ENCODE data around the gene KIAA1217.

KIAA1217 gene

DNA sequence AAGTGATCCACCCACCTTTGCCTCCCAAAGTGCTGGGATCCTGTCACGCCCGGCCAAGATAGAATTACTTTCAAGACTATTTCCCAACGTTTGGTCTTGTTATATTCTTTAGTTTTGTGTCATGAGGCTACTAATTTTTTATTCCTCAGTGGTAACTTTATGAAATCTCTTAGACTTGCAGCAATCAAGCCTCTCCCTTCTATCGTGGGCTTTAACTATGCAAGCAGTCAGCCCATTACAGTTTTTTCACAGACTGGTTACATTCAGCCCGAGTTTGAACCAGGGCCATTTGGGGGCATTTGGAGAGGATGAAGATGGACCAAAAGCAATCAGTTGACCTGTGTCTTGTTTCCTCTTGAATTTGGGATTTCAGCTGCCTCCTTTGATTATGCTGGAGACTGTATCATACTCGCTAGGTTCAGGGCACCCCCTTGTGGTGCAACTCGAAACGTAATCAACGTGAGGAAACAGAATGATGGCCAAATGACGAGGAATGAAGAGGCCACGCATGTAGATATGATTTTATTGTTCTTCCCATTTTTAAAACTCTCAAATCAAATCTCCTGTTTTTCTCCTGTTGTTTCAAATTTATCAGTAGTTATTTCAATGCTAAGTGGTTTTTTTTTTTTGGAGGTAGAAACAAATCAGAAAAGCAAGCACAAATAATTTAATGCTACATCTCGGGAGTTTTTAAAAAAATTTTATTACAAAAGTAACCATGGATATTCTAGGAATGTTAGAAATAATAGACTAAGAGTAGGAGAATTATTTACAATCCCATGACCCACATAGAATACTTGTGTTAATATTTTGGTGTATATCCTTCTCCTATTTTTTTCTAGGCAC is 151.6 kb downstream of the KIAA1217 start:
- in situ Hi-C loops (cut with HindIII; ENCODE audit: low pct_unique_long_range_greater_than_20kb, low sequenced_read_pairs) = no loop called here
- no peak for TF ChIP-seq JUND (IDR thresholded peaks at IDR 0.05; ENCODE audit: low read depth)
- peak; percentile 7 to 75 for DNase-seq (ENCODE audit: low read depth in 1 of 2, low spot score in 1 of 2)

DNA sequence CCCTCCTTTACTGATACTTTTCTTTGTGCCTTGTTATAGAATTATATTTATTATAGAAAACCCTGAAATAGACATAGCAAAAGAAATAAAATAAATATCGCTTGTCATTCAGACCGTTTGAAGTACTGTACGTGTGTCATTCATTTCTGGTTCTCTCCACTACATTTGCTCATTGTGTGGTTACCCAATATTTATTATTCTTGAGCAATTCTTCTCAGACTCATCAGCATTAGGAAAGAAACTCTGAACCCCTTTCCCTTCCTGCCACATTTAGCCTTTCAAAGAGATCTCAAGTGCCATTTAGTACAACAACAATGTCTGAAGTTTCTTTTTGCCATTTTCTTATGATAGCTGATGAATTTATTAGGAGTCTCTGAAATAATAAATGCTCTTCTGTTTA is 154.1 kb downstream of the KIAA1217 start:
- no peak for TF ChIP-seq JUND (IDR thresholded peaks at IDR 0.05; ENCODE audit: low read depth)
- in situ Hi-C loops (cut with HindIII; ENCODE audit: low pct_unique_long_range_greater_than_20kb, low sequenced_read_pairs) = no loop called here
- no peak for DNase-seq (ENCODE audit: low read depth in 1 of 2, low spot score in 1 of 2)

DNA sequence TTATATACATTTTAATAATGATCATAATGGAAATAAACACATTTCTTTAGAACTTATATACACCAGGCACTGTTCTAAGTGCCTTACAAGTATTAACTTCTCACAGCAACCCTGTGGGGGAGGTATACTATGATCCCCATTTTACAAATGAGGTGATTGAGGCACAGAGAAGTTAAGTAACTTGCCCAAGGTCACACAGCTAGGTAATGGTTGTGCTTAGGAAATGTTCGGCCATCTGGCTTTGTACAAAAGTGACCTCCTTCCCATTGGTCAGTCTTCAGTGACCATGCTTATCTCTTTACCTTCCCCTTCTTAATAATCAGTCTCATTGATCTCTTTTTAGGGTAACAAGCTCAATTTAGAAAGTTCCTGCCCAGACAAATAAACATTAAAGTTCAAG is 158.8 kb downstream of the KIAA1217 start:
- TF ChIP-seq JUND (IDR thresholded peaks at IDR 0.05; ENCODE audit: low read depth) = no peak
- in situ Hi-C loops (cut with HindIII; ENCODE audit: low pct_unique_long_range_greater_than_20kb, low sequenced_read_pairs) = no loop called here
- no peak for DNase-seq (ENCODE audit: low read depth in 1 of 2, low spot score in 1 of 2)

DNA sequence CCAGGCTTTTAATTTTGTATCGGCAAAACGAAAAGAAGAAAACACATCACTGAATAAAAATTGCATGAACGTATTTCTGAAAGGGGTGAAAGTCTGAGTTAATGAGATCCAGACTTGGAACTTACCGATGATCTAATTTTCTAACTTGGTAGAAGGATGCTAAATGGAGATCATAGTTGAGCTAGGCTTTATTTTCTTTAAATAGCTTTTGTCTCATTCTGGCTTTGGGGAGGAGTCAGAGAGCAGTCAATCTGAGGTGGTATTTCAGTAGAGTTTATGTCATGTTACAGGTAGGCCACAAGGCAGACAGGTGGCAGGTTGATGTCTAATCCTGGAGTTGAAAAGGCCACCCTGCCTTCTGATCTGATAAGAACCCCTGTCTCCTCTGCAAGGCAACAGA is 161.9 kb downstream of the KIAA1217 start:
- in situ Hi-C loops (cut with HindIII; ENCODE audit: low pct_unique_long_range_greater_than_20kb, low sequenced_read_pairs) = no loop called here
- TF ChIP-seq JUND (IDR thresholded peaks at IDR 0.05; ENCODE audit: low read depth) = no peak
- DNase-seq (ENCODE audit: low read depth in 1 of 2, low spot score in 1 of 2) = no peak

DNA sequence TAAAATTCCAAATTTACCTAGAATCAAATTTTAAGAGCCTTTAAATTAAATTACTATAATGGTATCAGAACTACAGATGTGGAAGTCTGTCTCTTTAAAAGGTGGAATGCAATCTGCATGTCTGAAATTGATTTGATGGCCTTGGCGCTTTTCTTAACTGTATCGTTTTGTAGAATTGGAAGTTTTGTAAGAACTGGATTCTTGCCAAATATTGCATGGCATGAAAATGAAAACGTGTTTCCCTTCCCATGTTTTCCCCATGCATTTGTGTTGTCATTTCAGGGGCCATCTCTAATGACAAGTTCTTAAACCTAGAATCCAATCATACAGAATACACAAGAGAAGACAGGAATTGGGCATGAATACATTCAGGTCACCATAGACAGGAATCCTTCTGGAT is 162.5 kb downstream of the KIAA1217 start:
- in situ Hi-C loops (cut with HindIII; ENCODE audit: low pct_unique_long_range_greater_than_20kb, low sequenced_read_pairs) = no loop called here
- no peak for TF ChIP-seq JUND (IDR thresholded peaks at IDR 0.05; ENCODE audit: low read depth)

DNA sequence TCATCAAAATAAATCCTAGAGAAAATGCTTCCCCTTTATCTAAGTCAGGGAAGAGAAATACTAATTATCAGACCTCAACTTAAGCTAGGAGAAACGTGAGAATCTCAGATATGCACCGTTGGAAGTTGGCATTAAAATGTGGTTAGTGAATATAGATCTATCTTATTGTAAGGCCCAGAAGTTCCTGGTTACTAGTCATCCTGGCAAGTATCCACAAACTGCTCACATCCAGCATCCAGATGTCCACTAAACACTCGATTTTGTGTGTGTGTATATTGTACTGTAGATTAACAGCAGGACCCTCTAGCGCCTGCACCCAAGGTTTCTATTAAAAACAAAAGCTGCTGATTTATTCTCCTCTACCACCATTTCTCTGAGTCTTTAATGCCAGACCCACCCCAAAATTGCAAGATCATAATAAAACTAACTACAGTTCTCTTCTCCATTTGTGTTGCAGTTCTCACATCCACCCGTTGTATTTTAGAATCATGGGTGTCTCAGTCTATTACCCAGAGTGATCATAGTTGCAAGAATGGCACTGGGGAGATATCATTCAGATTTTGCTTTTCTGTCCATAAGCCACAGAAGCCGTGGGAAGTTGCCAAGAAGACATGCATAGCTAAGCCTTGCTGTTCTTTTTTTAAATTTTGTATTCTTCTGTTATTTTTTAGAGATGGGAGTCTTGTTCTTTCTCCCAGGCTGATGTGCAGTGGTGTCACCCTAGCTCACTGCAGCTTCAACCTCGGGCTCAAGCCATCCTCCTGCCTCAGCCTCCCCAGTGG is 165.4 kb downstream of the KIAA1217 start:
- in situ Hi-C loops (cut with HindIII; ENCODE audit: low pct_unique_long_range_greater_than_20kb, low sequenced_read_pairs) = no loop called here
- TF ChIP-seq JUND (IDR thresholded peaks at IDR 0.05; ENCODE audit: low read depth) = no peak
- DNase-seq (ENCODE audit: low read depth in 1 of 2, low spot score in 1 of 2) = no peak

More for the DNA sequence above, 162.5 kb downstream of the KIAA1217 start:
- no peak for DNase-seq (ENCODE audit: low read depth in 1 of 2, low spot score in 1 of 2)

DNA sequence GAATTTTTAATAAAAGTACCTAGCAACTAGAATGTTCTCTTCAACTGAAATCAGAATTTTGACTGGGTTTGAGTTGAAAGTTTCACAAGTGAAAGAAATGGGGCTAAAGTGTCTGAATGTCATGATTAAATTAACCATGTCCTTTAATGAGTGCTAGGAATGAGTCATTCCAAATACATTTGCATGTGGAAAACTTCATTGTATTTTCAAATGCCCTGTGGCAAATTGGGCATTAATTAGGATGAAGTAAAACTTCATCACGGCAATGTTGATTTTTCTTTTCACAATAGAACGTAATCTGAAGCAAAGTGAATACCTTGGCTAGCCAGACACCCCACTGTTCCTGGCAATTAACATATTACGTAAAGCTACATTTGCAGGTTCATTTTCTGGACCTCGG is 166.6 kb downstream of the KIAA1217 start:
- no peak for TF ChIP-seq JUND (IDR thresholded peaks at IDR 0.05; ENCODE audit: low read depth)
- no peak for DNase-seq (ENCODE audit: low read depth in 1 of 2, low spot score in 1 of 2)
- in situ Hi-C loops (cut with HindIII; ENCODE audit: low pct_unique_long_range_greater_than_20kb, low sequenced_read_pairs) = no loop called here

DNA sequence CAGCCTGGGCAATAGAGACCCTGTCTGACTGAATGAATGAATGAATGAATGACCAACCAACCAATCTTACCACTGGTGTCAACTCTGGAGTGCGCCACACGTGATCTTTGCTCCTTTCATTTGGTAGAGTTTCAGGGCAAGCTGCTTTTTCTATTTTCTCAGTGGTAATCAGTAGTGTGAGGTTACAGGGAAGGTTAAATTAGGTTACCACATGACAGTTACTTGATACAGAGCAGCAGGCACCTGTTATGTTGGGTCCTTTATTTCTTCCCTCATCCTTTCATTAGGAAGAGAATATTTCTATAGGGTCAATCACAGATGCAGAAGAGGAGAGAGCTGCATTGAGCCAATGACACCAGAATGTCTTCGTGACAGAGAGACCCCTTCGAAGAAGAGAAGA is 167.8 kb downstream of the KIAA1217 start:
- DNase-seq (ENCODE audit: low read depth in 1 of 2, low spot score in 1 of 2) = no peak
- in situ Hi-C loops (cut with HindIII; ENCODE audit: low pct_unique_long_range_greater_than_20kb, low sequenced_read_pairs) = no loop called here
- TF ChIP-seq JUND (IDR thresholded peaks at IDR 0.05; ENCODE audit: low read depth) = no peak

GRCh38 chr10:24378126-24378920 is 169.4 kb downstream of the KIAA1217 start:
- no peak for DNase-seq (ENCODE audit: low read depth in 1 of 2, low spot score in 1 of 2)
- TF ChIP-seq JUND (IDR thresholded peaks at IDR 0.05; ENCODE audit: low read depth) = no peak
- in situ Hi-C loops (cut with HindIII; ENCODE audit: low pct_unique_long_range_greater_than_20kb, low sequenced_read_pairs) = no loop called here

DNA sequence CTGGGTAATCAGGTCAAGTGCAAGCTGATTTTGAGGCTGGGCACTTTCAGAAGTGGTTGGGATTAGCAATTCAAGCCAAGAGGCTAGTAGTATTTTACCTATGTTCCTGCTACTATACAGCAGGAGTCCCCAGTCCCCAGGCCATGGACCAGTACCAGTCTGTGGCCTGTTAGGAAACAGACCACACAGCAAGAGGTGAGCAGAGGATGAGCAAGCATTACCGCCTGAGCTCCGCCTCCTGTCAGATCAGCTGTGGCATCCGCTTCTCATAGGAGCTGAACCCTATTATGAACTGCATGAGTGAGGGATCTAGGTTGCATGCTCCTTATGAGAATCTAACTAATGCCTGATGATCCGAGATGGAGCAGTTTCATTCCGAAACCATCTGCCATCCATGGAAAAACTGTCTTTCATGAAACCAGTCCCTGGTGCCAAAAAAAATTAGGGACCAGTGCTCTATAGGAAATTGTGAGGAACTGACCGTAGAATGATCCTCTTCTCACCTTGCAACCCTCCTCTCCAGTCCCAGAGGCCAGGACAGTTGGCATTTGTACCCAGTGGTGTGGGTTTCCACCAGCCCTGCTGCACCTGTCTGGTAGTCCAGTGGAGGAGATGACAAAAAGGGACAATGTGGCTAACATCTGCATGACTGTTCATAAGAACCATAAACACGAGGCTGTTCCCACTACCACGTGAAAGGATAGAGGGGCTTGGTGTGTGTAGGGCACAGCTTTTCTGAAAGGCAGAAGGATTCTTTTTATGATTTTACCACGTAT is 172.5 kb downstream of the KIAA1217 start:
- DNase-seq (ENCODE audit: low read depth in 1 of 2, low spot score in 1 of 2) = no peak
- in situ Hi-C loops (cut with HindIII; ENCODE audit: low pct_unique_long_range_greater_than_20kb, low sequenced_read_pairs) = no loop called here
- TF ChIP-seq JUND (IDR thresholded peaks at IDR 0.05; ENCODE audit: low read depth) = no peak

GRCh38 chr10:24382045-24382444 is 173.1 kb downstream of the KIAA1217 start:
- DNase-seq (ENCODE audit: low read depth in 1 of 2, low spot score in 1 of 2) = peak in 1 of 2 experiments; percentile 6
- no peak for TF ChIP-seq JUND (IDR thresholded peaks at IDR 0.05; ENCODE audit: low read depth)
- in situ Hi-C loops (cut with HindIII; ENCODE audit: low pct_unique_long_range_greater_than_20kb, low sequenced_read_pairs) = no loop called here

DNA sequence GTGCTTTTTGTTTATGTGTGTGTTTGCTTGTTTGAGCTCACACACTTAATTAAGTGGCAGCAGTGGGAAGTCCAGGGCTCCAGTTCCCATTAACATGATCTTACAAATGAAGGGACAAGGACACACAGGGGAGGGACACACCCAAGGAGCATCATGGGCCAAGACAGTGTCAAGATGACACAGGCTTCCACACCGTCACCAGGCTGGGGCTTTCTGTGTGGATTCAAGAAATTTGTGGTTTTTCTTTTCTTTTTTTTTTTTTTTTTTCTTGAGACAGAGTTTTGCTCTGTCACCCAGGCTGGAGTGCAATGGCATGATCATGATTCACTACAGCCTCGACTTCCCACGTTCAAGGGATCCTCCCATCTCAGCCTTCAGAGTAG is 173.6 kb downstream of the KIAA1217 start:
- TF ChIP-seq JUND (IDR thresholded peaks at IDR 0.05; ENCODE audit: low read depth) = no peak
- no peak for DNase-seq (ENCODE audit: low read depth in 1 of 2, low spot score in 1 of 2)
- in situ Hi-C loops (cut with HindIII; ENCODE audit: low pct_unique_long_range_greater_than_20kb, low sequenced_read_pairs) = no loop called here
